Testis (tissue), 3 donors: ENCODE results near the gene CCL2. TPM values are rescaled to one million over a fixed set of nuclear protein-coding genes. Genes with fewer than 3 reads are reported as not detected.

Source experiments
- DNase-seq: peaks from one replicate; pipeline ENCODE4 v3.0.0-alpha.2; 2019
- H3K27ac ChIP-seq, 2 donors: fragments of 200-600 bp; sonication (generic); one replicate each; pipeline ENCODE4 v1.5.1; 2019
- H3K27me3 ChIP-seq: fragments of 200-600 bp; sonication (generic); one replicate; pipeline ENCODE4 v1.5.1; 2019
- H3K36me3 ChIP-seq: fragments of 200-600 bp; sonication (generic); one replicate; pipeline ENCODE4 v1.5.1; 2017; ENCODE audit warnings: low read depth; ENCODE audit errors: missing control alignments
- H3K4me1 ChIP-seq: fragments of 200-600 bp; sonication (generic); one replicate; pipeline ENCODE4 v1.5.1; 2019
- H3K4me3 ChIP-seq, 2 donors: fragments of 200-600 bp; sonication (generic); one replicate each; pipeline ENCODE4 v1.5.1; 2017 to 2019
- H3K9me3 ChIP-seq: fragments of 200-600 bp; sonication (generic); one replicate; pipeline ENCODE4 v1.5.1; 2017
- CTCF ChIP-seq, 3 experiments: fragments of 450-650 bp in 2 of 3; fragments of 200-600 bp in 1 of 3; sonication (generic) in 1 of 3; IDR thresholded peaks; one replicate each; pipeline ENCODE4 v1.5.1; 2016 to 2019; ENCODE audit warnings: antibody characterized with exemption in 3 of 3, mild to moderate bottlenecking in 2 of 3, moderate library complexity in 1 of 3
- POLR2A ChIP-seq: fragments of 450-650 bp; IDR thresholded peaks from one replicate; pipeline ENCODE4 v1.6.1; 2017; ENCODE audit warnings: antibody characterized with exemption, mild to moderate bottlenecking, moderate library complexity
- WGBS, 2 donors: methylation state at CpG; one replicate each; pipeline ENCODE4 v1.1.5; 2018; 5-methylcytosine and 5-hydroxymethylcytosine counted together
- intact Hi-C: fragments of 100-400 bp; cut with DNase I; formaldehyde crosslinking; loops from one replicate; pipeline ENCODE4 v1.15.1; 2023; ENCODE audit warnings: low total_unique reads
- polyA plus RNA-seq: library from polyadenylated mRNA; stranded (reverse); fragments of 350-450 nt; fragmentation: Illumina TruSeq; extraction: RNeasy Lipid Tissue Mini Kit (QIAGEN cat#74804); gene quantifications from one replicate; pipeline ENCODE4 v1.2.3, GENCODE V29; 2014; ENCODE audit warnings: low read depth, low replicate concordance; ENCODE audit not compliant: insufficient read depth
- total RNA-seq, 2 donors: library from RNA; depleted of rRNA; stranded (reverse); fragments of >200 nt; gene quantifications; one replicate each; pipeline ENCODE4 v1.2.3, GENCODE V29; 2016

CCL2 gene
- total and polyA plus RNA-seq, 3 donors from 2014 or later, result 1.0 to 35.8 (median 4.4) TPM

GRCh38 chr17:34305061-34305460 lies 50.0 kb downstream of the CCL2 start:
- intact Hi-C loops, result no loop called here
- Histone ChIP-seq H3K27me3 (no peaks in the 10 kb centered on the region), H3K9me3 (no peaks in the 10 kb centered on the region), H3K27ac (no peak overlapping the region), H3K36me3 (no peaks in the 10 kb centered on the region), H3K4me3 (no peak overlapping the region), H3K4me1 (no peaks in the 10 kb centered on the region)
- no peak for DNase-seq
- 92% methylated on average over 4 of the region's 4 CpGs for WGBS, 2 donors
- no peak for TF ChIP-seq POLR2A
- TF ChIP-seq CTCF (IDR thresholded peaks at IDR 0.05), result no peak

- Histone ChIP-seq H3K27me3 (no peaks in the 10 kb centered on the region), H3K36me3 (no peaks in the 10 kb centered on the region), H3K4me3 (no peak overlapping the region), H3K9me3 (no peaks in the 10 kb centered on the region), H3K4me1 (no peaks in the 10 kb centered on the region), H3K27ac (no peak overlapping the region)
- intact Hi-C loops, result no loop called here
- DNase-seq, result no peak
- TF ChIP-seq CTCF (IDR thresholded peaks at IDR 0.05), result no peak
- TF ChIP-seq POLR2A, result no peak
These were observed 50.5 kb downstream of the CCL2 start for GRCh38 chr17:34305606-34306005.

GRCh38 chr17:34306466-34306865 lies 51.4 kb downstream of the CCL2 start:
- H3K4me3 ChIP-seq, result no peak overlapping the region
- TF ChIP-seq CTCF (IDR thresholded peaks at IDR 0.05) (peak; percentile 25 to 45 (median 38)), POLR2A (no peak)
- H3K36me3 ChIP-seq, result no peaks in the 10 kb centered on the region
- intact Hi-C loops, result no loop called here
- no peaks in the 10 kb centered on the region for H3K9me3 ChIP-seq
- H3K27me3 ChIP-seq, result no peaks in the 10 kb centered on the region
- 72 to 86% methylated on average over 3 of the region's 3 CpGs for WGBS, 2 donors
- peak; percentile 46 for DNase-seq
- H3K4me1 ChIP-seq, result no peaks in the 10 kb centered on the region
- no peak overlapping the region for H3K27ac ChIP-seq

Other genes starting within 250 kb of the CCL2 start
- gene CCL7, start 14.9 kb downstream of the CCL2 start, total RNA-seq, result not detected
- gene CCL7, start 14.9 kb downstream of the CCL2 start, polyA plus RNA-seq, result not detected
- gene CCL11, start 30.5 kb downstream of the CCL2 start, total RNA-seq, result not detected
- not detected for gene CCL11, start 30.5 kb downstream of the CCL2 start, polyA plus RNA-seq
- gene CCL8, start 64.2 kb downstream of the CCL2 start, total RNA-seq, result under 1 TPM; 0.39 to 0.56 TPM
- 5.0 TPM for gene CCL8, start 64.2 kb downstream of the CCL2 start, polyA plus RNA-seq
- not detected for gene CCL13, start 101.2 kb downstream of the CCL2 start, total RNA-seq
- gene CCL13, start 101.2 kb downstream of the CCL2 start, polyA plus RNA-seq, result 5.2 TPM
- gene CCL1, start 107.9 kb downstream of the CCL2 start, total RNA-seq, result 1 to 10 TPM in 1 of 2 donors, not detected in 1; 1.5 TPM
- not detected for gene CCL1, start 107.9 kb downstream of the CCL2 start, polyA plus RNA-seq